GM12801 (cell line): ENCODE data around the gene KRT1.

ENCODE experiments used
- TF ChIP-seq, protein P1 (sequence below): IDR thresholded peaks from one replicate; pipeline ENCODE4 v1.5.1; 2011; ENCODE audit warnings: control low read depth; ENCODE audit not compliant: insufficient read length; ENCODE audit errors: extremely low read depth

KRT1 gene

DNA sequence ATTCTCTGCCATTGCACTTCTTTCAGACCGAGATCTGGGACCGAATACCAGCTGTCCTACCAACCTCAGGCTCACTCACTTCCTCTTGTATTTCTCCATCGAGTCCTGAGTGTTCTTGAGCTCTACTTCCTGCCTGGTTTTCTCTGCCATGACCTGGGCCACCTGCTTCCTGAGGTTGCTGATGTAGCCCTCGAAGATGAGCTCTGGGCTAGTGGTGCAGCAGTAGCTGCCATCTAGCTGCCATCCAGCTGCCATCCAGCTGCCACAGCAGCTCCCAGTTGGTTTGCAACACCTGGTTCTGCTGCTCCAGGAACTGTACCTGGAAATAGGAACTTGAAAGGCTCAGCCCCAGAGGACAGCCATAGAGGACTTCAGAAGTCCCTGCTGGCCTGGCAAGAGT is 46.8 kb downstream of the KRT1 start:
- TF ChIP-seq, protein P1, sequence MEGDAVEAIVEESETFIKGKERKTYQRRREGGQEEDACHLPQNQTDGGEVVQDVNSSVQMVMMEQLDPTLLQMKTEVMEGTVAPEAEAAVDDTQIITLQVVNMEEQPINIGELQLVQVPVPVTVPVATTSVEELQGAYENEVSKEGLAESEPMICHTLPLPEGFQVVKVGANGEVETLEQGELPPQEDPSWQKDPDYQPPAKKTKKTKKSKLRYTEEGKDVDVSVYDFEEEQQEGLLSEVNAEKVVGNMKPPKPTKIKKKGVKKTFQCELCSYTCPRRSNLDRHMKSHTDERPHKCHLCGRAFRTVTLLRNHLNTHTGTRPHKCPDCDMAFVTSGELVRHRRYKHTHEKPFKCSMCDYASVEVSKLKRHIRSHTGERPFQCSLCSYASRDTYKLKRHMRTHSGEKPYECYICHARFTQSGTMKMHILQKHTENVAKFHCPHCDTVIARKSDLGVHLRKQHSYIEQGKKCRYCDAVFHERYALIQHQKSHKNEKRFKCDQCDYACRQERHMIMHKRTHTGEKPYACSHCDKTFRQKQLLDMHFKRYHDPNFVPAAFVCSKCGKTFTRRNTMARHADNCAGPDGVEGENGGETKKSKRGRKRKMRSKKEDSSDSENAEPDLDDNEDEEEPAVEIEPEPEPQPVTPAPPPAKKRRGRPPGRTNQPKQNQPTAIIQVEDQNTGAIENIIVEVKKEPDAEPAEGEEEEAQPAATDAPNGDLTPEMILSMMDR: no peak

DNA sequence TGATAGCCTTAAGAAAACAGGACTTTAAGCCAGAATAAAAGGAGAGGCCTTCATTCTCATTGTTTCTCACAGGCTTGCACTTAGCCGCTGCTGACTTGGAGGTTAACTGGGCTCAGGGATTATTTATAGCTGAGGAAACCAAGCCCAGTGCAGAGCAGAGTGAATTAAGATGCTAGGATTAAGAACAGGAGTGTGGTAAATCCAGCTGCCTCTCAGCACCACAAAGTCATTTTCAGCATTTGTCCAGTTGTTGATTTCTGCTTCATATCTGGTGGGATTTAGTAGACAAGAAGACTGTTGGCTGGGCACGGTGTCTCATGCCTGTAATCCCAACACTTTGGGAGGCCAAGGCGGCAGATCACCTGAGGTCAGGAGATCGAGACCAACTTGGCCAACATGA is 47.6 kb downstream of the KRT1 start:
- TF ChIP-seq, protein P1: no peak

DNA sequence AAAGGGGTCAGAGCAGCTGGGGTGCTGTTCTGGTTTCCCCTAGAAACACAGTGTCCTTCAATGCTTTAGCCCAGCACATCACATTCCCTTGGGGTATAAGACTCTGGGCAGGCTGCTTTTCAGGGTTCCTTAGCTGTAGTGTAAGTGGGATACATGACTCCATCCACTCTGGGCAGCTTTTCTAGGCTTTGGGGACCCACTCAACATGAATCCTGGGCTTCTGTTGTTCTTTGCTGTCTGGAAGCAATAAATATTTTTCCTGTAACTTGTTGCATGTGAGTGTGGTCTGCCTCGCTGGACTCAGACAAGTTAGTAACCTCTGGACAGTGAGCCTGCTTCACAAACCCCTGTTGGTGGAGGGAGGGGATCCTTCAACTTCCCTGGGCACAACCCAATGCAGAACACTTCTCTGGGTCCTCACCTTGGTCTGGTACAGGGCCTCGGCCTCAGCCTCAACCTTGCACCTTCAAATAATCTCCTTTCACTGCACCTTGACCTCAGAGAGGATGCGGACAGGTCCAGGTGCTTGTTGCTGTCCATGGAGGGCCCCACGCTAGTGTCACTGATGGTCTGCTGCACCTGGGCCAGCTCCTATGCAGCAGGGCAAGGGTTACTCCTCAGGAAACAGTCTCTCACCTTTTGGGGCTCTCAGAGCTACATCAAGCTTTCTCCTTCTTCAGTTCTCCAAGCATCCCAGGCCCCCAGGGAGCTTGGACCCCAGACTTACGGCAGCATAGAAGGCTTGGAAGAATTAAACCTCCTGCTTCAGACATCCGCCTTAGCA is 48.3 kb downstream of the KRT1 start:
- TF ChIP-seq, protein P1: no peak

DNA sequence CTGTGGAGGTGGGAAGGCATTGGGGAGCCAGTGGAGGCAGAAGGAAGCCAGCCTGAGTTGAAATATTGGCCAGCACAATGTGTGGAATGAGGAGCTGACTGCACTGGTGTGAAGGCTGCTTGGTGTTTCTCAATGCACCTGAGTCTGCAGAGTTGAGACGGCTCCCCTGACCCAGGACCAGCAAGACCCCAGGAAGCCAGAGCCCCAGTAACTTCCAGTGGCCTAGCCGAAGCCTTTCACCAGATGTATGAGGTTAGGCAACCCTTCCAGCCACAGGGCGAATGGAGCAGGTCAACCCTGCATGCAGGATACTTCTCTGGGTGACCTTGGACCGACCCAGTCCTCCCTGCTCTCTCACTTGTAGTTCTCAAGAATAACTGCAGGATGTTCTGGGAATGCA is 48.9 kb downstream of the KRT1 start:
- TF ChIP-seq, protein P1: no peak

DNA sequence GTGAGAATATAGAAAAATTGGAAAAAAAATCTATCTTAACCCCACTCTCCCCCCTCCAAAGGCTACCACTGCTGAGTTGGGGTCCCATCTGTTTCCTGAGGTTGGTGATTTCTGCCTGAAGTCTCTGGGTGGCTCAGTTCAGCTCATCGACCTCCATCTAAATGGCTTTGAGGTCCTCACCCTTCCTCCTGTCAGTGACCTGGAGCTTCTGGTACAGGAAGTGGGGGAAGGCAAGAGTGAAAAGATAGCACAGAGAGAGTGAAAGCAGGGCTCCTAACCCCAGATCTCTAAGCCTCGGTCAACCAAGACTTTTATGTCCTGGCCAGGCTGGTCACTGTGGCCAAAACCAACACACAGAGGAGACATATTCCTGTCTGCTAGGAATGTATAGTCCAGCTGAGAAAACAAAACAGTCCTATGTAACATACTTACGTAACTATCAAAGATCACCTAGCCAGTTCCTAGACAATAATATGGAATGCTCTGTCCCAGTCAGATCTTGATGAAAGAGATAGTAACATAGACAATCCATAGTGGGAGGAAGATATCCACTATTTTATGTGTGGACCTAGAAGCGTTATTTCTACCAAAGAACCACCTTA is 49.5 kb downstream of the KRT1 start:
- TF ChIP-seq, protein P1: no peak

DNA sequence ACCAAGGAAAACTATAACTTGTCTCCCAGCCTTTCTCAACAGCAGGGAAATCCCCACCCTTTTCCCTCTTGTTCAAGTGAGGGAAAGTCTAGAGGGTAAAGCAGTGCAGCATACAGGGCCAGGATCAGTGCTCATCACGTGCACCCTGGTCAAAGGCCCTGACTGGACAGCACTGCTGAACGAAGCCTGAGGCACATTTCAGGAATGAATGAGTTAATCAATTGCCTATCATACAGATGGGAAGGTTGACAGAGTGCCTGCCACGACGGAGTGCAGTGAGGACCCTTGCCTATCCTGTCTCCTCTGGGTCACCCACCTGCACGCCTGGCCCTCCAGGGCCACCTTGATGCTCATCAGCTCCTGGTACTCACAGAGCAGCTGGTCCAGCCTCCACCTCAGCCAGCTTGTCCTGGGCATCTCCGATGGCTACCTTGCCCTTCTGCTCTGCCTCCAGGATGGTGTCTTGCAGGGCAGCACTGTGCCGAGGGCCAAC is 50.2 kb downstream of the KRT1 start:
- TF ChIP-seq, protein P1: no peak

DNA sequence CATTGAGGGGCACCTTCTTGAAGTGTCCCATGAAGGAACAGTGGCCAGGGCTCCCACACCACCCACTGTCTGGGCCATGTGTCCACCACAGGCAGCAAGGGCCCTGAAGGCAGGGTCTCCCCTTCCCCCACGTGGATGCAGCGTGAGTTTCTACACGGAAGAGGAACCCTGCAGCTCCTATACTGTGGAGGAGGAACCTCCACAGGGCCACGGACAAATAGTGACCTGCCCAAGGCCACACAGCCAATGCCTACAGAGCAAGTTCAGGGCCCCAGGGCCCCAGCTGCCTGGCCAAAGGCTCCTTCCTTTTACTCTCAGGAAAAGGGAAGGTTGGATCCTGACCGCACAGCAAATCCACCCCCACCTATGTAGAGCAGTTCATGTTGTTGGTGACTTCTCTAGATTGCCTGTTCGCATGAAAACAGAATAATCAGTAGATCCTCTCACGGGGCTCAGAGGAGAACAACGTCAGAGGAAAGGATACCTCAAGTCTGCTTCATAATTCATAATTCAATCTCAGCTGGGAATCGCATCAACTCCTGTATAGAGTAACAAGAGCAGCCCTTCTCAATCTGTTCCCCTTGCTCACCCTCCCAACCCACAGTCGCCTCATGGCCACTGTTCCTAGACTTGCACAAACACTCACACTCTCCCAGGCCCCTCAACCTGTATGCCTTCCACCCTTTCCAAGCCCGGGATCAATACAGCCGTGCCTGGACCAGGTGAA is 50.8 kb downstream of the KRT1 start:
- TF ChIP-seq, protein P1: no peak
